WI38 (cell line): ENCODE data around the gene TBX21.
A peak's percentile ranks its signal among the peaks of the same experiment; 100 is the strongest.

Experiments
- H3K4me3 ChIP-seq: 2 replicates; pipeline ENCODE4 v1.5.1; 2011; ENCODE audit warnings: low read depth, mild to moderate bottlenecking, control low read depth, low read length
- TF ChIP-seq, protein P1 (sequence below): IDR thresholded peaks from 2 replicates; pipeline ENCODE4 v1.5.1; 2012; ENCODE audit warnings: low read depth, mild to moderate bottlenecking, control low read depth, low read length

TBX21 gene

GRCh38 chr17:47733047-47733673 lies at the start of gene TBX21:
TSS of gene TBX21 (plus strand) at chr17:47733236. CDS start at chr17:47733455, 219 bp downstream.
- H3K4me3 ChIP-seq, result peak within 1 kb of the TSS; percentile 4; the same call in 1 of the 2 replicates
- TF ChIP-seq, protein P1, sequence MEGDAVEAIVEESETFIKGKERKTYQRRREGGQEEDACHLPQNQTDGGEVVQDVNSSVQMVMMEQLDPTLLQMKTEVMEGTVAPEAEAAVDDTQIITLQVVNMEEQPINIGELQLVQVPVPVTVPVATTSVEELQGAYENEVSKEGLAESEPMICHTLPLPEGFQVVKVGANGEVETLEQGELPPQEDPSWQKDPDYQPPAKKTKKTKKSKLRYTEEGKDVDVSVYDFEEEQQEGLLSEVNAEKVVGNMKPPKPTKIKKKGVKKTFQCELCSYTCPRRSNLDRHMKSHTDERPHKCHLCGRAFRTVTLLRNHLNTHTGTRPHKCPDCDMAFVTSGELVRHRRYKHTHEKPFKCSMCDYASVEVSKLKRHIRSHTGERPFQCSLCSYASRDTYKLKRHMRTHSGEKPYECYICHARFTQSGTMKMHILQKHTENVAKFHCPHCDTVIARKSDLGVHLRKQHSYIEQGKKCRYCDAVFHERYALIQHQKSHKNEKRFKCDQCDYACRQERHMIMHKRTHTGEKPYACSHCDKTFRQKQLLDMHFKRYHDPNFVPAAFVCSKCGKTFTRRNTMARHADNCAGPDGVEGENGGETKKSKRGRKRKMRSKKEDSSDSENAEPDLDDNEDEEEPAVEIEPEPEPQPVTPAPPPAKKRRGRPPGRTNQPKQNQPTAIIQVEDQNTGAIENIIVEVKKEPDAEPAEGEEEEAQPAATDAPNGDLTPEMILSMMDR, result peak; percentile 8; the same call in 1 of the 2 replicates

DNA sequence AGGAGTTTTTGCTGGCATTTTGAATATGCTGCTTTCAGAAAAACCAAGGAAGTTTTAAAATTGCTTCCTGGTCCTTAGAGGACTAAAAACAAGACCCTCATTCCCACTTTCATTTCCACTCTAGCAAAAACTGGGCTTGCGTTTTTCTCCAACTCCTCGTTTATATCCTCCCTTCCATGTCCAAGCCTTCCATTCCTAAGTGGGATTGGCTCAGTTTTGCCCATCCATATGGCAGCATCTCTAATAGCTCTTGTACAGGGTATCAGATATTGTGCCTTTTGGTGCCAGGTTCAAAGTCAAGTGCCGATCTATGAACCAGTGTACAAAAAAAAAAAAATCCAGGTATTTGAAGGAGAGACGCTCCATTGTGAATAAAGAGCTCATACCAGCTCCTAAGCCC lies 49.0 kb upstream of the TBX21 start:
- TF ChIP-seq, protein P1, result no peak
- no peak overlapping the region for H3K4me3 ChIP-seq

DNA sequence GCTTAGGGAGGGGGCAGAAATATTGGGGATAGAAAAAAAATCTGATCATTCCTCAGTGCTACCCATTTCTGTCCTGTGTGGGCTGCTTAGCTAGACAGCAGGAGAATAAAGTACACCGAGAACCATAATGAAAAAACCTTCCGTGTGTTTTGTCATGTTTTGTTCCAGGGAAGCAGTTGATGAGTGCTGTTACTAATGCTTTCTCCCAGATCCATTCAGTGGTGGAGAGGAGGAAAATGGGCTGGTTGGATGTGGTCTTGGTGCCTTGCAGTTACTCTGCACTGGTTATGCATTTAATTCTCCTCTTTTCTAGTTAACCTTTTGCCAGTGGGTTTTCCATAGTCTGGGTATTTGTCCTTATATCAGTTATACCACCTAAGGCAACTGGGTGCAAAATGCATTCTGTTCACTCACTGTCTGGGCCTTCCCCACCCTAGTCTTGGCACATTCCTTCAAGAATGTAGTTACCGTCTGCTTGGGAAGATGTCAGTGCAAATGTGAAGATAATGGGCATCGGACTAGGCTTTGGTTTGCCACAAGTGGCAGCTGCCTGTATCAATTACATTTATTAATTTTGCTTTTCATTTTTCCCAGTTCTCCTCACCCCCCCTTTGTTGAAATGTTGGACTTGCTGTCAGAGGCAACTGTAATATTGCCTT lies 48.4 kb upstream of the TBX21 start:
- H3K4me3 ChIP-seq, result no peak overlapping the region
- TF ChIP-seq, protein P1, result no peak

GRCh38 chr17:47685556-47686275 lies 47.3 kb upstream of the TBX21 start:
- TF ChIP-seq, protein P1, result no peak
- H3K4me3 ChIP-seq, result no peak overlapping the region

- TF ChIP-seq, protein P1, result no peak
- no peak overlapping the region for H3K4me3 ChIP-seq
Measured at GRCh38 chr17:47686276-47686635, 46.8 kb upstream of the TBX21 start.

- TF ChIP-seq, protein P1, result no peak
- no peak overlapping the region for H3K4me3 ChIP-seq
Measured at GRCh38 chr17:47686664-47687327, 46.2 kb upstream of the TBX21 start.
